HTERT RPE-1 (cell line): Measurements from ENCODE around the gene CTNNBL1.
"Not testable (repeated sequence)": the region's sequence is repeated elsewhere in the genome, so short reads cannot be mapped to it uniquely, and the experiment has no call there.

Experiments used
- in situ Hi-C: fragments of 300-500 bp; cut with MboI; formaldehyde crosslinking; loops from 4 replicates; pipeline ENCODE4 v1.14.3; 2020; ENCODE audit warnings: low sequenced_read_pairs

CTNNBL1 gene

GRCh38 chr20:37677969-37678861 is 15.6 kb upstream of the CTNNBL1 start:
- in situ Hi-C loops = no loop called here

- in situ Hi-C loops = not testable (repeated sequence)
Observed at GRCh38 chr20:37679751-37680150, 14.1 kb upstream of the CTNNBL1 start.

- in situ Hi-C loops = no loop called here
Observed at GRCh38 chr20:37680420-37680819, 13.4 kb upstream of the CTNNBL1 start.

- in situ Hi-C loops = no loop called here
Observed at GRCh38 chr20:37681384-37682112, 12.3 kb upstream of the CTNNBL1 start.

GRCh38 chr20:37683146-37683545 is 10.7 kb upstream of the CTNNBL1 start:
- in situ Hi-C loops = not testable (repeated sequence)

- in situ Hi-C loops = no loop called here
Observed at GRCh38 chr20:37686762-37687477, 6.9 kb upstream of the CTNNBL1 start.

GRCh38 chr20:37687478-37687805 is 6.4 kb upstream of the CTNNBL1 start:
- in situ Hi-C loops = no loop called here

- in situ Hi-C loops = no loop called here
Observed at GRCh38 chr20:37688093-37688492, 5.7 kb upstream of the CTNNBL1 start.

- in situ Hi-C loops = no loop called here
Observed at GRCh38 chr20:37690626-37691369, 3.0 kb upstream of the CTNNBL1 start.

GRCh38 chr20:37692459-37693166 is 1.2 kb upstream of the CTNNBL1 start:
- in situ Hi-C loops = no loop called here

- in situ Hi-C loops = no loop called here
Observed at GRCh38 chr20:37693242-37693634, 592 bp upstream of the CTNNBL1 start.

- in situ Hi-C loops = no loop called here
Observed at GRCh38 chr20:37695684-37696342, 2.0 kb downstream of the CTNNBL1 start.

- in situ Hi-C loops = no loop called here
Observed at GRCh38 chr20:37697314-37697713, 3.5 kb downstream of the CTNNBL1 start.

GRCh38 chr20:37699202-37699601 is 5.4 kb downstream of the CTNNBL1 start:
- in situ Hi-C loops = no loop called here

- in situ Hi-C loops = no loop called here
Observed at GRCh38 chr20:37700301-37700700, 6.5 kb downstream of the CTNNBL1 start.

GRCh38 chr20:37701676-37702075 is 7.8 kb downstream of the CTNNBL1 start:
- in situ Hi-C loops = not testable (repeated sequence)

- in situ Hi-C loops = no loop called here
Observed at GRCh38 chr20:37702403-37703034, 8.7 kb downstream of the CTNNBL1 start.

GRCh38 chr20:37703035-37703845 is 9.4 kb downstream of the CTNNBL1 start:
- in situ Hi-C loops = no loop called here
